GM21367 (cell line): Measurements from ENCODE around the gene FARP1.

Experiments used
- ATAC-seq: cut with Tn5 transposase; IDR thresholded peaks from one replicate; pipeline ENCODE4 v1.9.1; 2021; ENCODE audit not compliant: unreplicated experiment

The FARP1 gene

GRCh38 chr13:98305670-98306069 is 162.8 kb downstream of the FARP1 start:
- no peak for ATAC-seq

GRCh38 chr13:98307463-98308085 is 164.7 kb downstream of the FARP1 start:
- no peak for ATAC-seq

- ATAC-seq: no peak
These were observed 165.4 kb downstream of the FARP1 start for GRCh38 chr13:98308086-98308911.

- no peak for ATAC-seq
These were observed 166.9 kb downstream of the FARP1 start for GRCh38 chr13:98309569-98310335.

- ATAC-seq: no peak
These were observed 167.7 kb downstream of the FARP1 start for GRCh38 chr13:98310485-98311199.

GRCh38 chr13:98311200-98311548 is 168.3 kb downstream of the FARP1 start:
- ATAC-seq: no peak

GRCh38 chr13:98312606-98313005 is 169.7 kb downstream of the FARP1 start:
- no peak for ATAC-seq

- no peak for ATAC-seq
These were observed 170.4 kb downstream of the FARP1 start for GRCh38 chr13:98313023-98313921.

GRCh38 chr13:98313922-98314292 is 171.0 kb downstream of the FARP1 start:
- no peak for ATAC-seq

- ATAC-seq: no peak
These were observed 172.6 kb downstream of the FARP1 start for GRCh38 chr13:98315466-98315865.

- ATAC-seq: no peak
These were observed 173.0 kb downstream of the FARP1 start for GRCh38 chr13:98315902-98316301.

- ATAC-seq: no peak
These were observed 174.8 kb downstream of the FARP1 start for GRCh38 chr13:98317573-98318171.

GRCh38 chr13:98318263-98318878 is 175.5 kb downstream of the FARP1 start:
- no peak for ATAC-seq

GRCh38 chr13:98320561-98321105 is 177.7 kb downstream of the FARP1 start:
- ATAC-seq: no peak

GRCh38 chr13:98321395-98321794 is 178.5 kb downstream of the FARP1 start:
- no peak for ATAC-seq

- ATAC-seq: no peak
These were observed 179.3 kb downstream of the FARP1 start for GRCh38 chr13:98322091-98322718.

- ATAC-seq: no peak
These were observed 181.2 kb downstream of the FARP1 start for GRCh38 chr13:98324105-98324504.

GRCh38 chr13:98325724-98326123 is 182.8 kb downstream of the FARP1 start:
- no peak for ATAC-seq

- no peak for ATAC-seq
These were observed 183.4 kb downstream of the FARP1 start for GRCh38 chr13:98326291-98326690.
